Inferior parietal cortex (tissue), 1 donor: Measurements from ENCODE around the gene PEF1.

ENCODE experiments used
- DNase-seq: peaks from one replicate; pipeline ENCODE4 v3.0.0-alpha.2; 2016; ENCODE audit errors: extremely low spot score

The PEF1 gene

GRCh38 chr1:31653717-31654473 lies 9.2 kb upstream of the PEF1 start:
- no peak for DNase-seq

GRCh38 chr1:31652891-31653499 lies 8.3 kb upstream of the PEF1 start:
- DNase-seq: no peak

- no peak for DNase-seq
Measured at GRCh38 chr1:31651766-31652165, 7.1 kb upstream of the PEF1 start.

- DNase-seq: no peak
Measured at GRCh38 chr1:31651089-31651420, 6.4 kb upstream of the PEF1 start.

GRCh38 chr1:31650161-31651088 lies 5.7 kb upstream of the PEF1 start:
- no peak for DNase-seq

GRCh38 chr1:31648641-31649357 lies 4.1 kb upstream of the PEF1 start:
- DNase-seq: no peak

GRCh38 chr1:31648190-31648589 lies 3.5 kb upstream of the PEF1 start:
- no peak for DNase-seq

GRCh38 chr1:31647106-31647505 lies 2.4 kb upstream of the PEF1 start:
- no peak for DNase-seq

- DNase-seq: no peak
Measured at GRCh38 chr1:31646259-31646960, 1.7 kb upstream of the PEF1 start.

- no peak for DNase-seq
Measured at GRCh38 chr1:31645274-31645568, 545 bp upstream of the PEF1 start.

- no peak for DNase-seq
Measured at GRCh38 chr1:31643976-31644559, 608 bp downstream of the PEF1 start.

GRCh38 chr1:31642897-31643296 lies 1.8 kb downstream of the PEF1 start:
- no peak for DNase-seq

GRCh38 chr1:31642366-31642765 lies 2.3 kb downstream of the PEF1 start:
- DNase-seq: no peak

- no peak for DNase-seq
Measured at GRCh38 chr1:31640964-31641363, 3.7 kb downstream of the PEF1 start.

GRCh38 chr1:31640179-31640578 lies 4.5 kb downstream of the PEF1 start:
- no peak for DNase-seq

- DNase-seq: no peak
Measured at GRCh38 chr1:31639543-31639942, 5.1 kb downstream of the PEF1 start.

GRCh38 chr1:31637915-31638673 lies 6.6 kb downstream of the PEF1 start:
- no peak for DNase-seq

- no peak for DNase-seq
Measured at GRCh38 chr1:31633117-31633516, 11.6 kb downstream of the PEF1 start.

- no peak for DNase-seq
Measured at GRCh38 chr1:31632649-31633048, 12.0 kb downstream of the PEF1 start.

- no peak for DNase-seq
Measured at GRCh38 chr1:31628931-31629556, 15.6 kb downstream of the PEF1 start.
